Esophagus muscularis mucosa (tissue), 3 donors: ENCODE data around the gene SLC35F5.

Experiments
- POLR2AphosphoS5 ChIP-seq, 2 donors: sonication (generic); formaldehyde crosslinking; IDR thresholded peaks; one replicate each; pipeline ENCODE4 v1.6.1; 2017; ENCODE audit warnings: antibody characterized with exemption in 2 of 2
- TF ChIP-seq, protein P1 (sequence below), 3 experiments: fragments of 200-600 bp in 2 of 3; fragments of 450-650 bp in 1 of 3; sonication (generic) in 2 of 3; IDR thresholded peaks; one replicate each; pipeline ENCODE4 v1.5.1; 2017 to 2019; ENCODE audit warnings: antibody characterized with exemption in 3 of 3, mild to moderate bottlenecking in 2 of 3, moderate library complexity in 1 of 3

DNA sequence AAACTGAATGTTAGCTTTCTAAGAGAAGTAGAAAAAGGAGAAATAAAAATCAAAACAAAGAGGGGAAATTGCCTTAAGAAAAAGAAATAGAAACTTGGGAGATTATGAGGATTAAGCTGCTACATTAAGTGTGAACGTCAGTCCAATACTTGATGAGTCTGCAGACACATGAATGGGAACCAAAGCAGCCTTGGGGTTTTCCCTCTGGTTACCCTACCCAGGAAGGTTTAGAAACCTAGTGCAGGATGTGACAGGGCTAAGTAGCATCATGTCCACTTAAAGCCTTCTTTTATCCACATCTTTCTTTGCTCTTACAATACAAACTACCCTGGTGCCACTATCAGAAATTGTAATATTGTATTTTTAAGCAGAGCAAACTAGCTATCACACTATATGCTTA is 22.3 kb downstream of the SLC35F5 start:
- TF ChIP-seq, protein P1, sequence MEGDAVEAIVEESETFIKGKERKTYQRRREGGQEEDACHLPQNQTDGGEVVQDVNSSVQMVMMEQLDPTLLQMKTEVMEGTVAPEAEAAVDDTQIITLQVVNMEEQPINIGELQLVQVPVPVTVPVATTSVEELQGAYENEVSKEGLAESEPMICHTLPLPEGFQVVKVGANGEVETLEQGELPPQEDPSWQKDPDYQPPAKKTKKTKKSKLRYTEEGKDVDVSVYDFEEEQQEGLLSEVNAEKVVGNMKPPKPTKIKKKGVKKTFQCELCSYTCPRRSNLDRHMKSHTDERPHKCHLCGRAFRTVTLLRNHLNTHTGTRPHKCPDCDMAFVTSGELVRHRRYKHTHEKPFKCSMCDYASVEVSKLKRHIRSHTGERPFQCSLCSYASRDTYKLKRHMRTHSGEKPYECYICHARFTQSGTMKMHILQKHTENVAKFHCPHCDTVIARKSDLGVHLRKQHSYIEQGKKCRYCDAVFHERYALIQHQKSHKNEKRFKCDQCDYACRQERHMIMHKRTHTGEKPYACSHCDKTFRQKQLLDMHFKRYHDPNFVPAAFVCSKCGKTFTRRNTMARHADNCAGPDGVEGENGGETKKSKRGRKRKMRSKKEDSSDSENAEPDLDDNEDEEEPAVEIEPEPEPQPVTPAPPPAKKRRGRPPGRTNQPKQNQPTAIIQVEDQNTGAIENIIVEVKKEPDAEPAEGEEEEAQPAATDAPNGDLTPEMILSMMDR (IDR thresholded peaks at IDR 0.05): no peak
- TF ChIP-seq POLR2AphosphoS5 (IDR thresholded peaks at IDR 0.05): no peak
